T-cell (primary cell): ENCODE results near the gene MOCOS. TPM values are rescaled to one million over a fixed set of nuclear protein-coding genes. Genes with fewer than 3 reads are reported as not detected.

Source experiments
- ATAC-seq, 4 experiments: fragments of 200-7000 bp in 3 of 4; fragments of 150-1000 bp in 1 of 4; cut with Tn5 transposase; replicated peaks in 1 of 4; 1 replicate in 3 of 4; 2 replicates in 1 of 4; pipeline ENCODE4 v1.10.0; 2021; ENCODE audit warnings: moderate library complexity in 3 of 4, mild to moderate bottlenecking in 2 of 4, moderate number of reproducible peaks in 1 of 4
- CTCF ChIA-PET, 2 donors: fragments of 300-600 bp; sonication (Branson Sonifier 250); formaldehyde crosslinking; loops; one replicate each; lab custom pipeline; 2022; ENCODE audit warnings: antibody characterized with exemption in 2 of 2; lab: Charles Lee
- POLR2A ChIA-PET, 2 donors: fragments of 300-600 bp; sonication (Branson Sonifier 250); formaldehyde crosslinking; loops; one replicate each; lab custom pipeline; 2022; ENCODE audit warnings: antibody characterized with exemption in 2 of 2; lab: Charles Lee
- DNase-seq, 35 experiments: peaks; one replicate each; pipeline versions ENCODE4 v3.0.0 to v3.0.0-alpha.2; 2013 to 2023
- H3K27ac ChIP-seq: one replicate; pipeline ENCODE4 v1.5.1; 2013; ENCODE audit warnings: low read length
- H3K27me3 ChIP-seq, 2 experiments: replicated peaks in 1 of 2; 1 replicate in 1 of 2; 2 replicates in 1 of 2; pipeline versions ENCODE4 v1.6.1 to v1.7.0; 2013; ENCODE audit warnings: low read length in 1 of 2, mixed read lengths in 1 of 2; ENCODE audit not compliant: control insufficient read depth in 2 of 2, insufficient read depth in 2 of 2; ENCODE audit errors: extremely low read depth in 1 of 2
- H3K36me3 ChIP-seq, 2 donors: 1 replicate in 1 of 2; 2 replicates in 1 of 2; pipeline versions ENCODE4 v1.6.1 to v1.7.0; 2013; ENCODE audit warnings: low read length in 1 of 2; ENCODE audit not compliant: control insufficient read depth in 2 of 2, insufficient read depth in 1 of 2; ENCODE audit errors: extremely low read depth in 1 of 2
- H3K4me1 ChIP-seq, 2 experiments: 1 replicate in 1 of 2; 2 replicates in 1 of 2; pipeline versions ENCODE4 v1.6.1 to v1.7.0; 2013; ENCODE audit warnings: low read length in 2 of 2, mixed read lengths in 1 of 2; ENCODE audit not compliant: insufficient read depth in 2 of 2, control insufficient read depth in 1 of 2; ENCODE audit errors: extremely low read depth in 1 of 2
- H3K4me3 ChIP-seq, 2 donors: 1 replicate in 1 of 2; 2 replicates in 1 of 2; pipeline versions ENCODE4 v1.5.1 to v1.7.0; 2013; ENCODE audit warnings: mild to moderate bottlenecking in 2 of 2, low read length in 1 of 2, moderate library complexity in 1 of 2; ENCODE audit not compliant: control insufficient read depth in 1 of 2; ENCODE audit errors: extremely low read depth in 1 of 2
- H3K9me3 ChIP-seq: 2 replicates; pipeline ENCODE4 v1.7.0; 2013
- H3K27ac Mint-ChIP-seq, 2 donors: one replicate each; pipeline ENCODE4 v1.8.0; 2020 to 2021; ENCODE audit warnings: mild to moderate bottlenecking in 2 of 2, mixed read lengths in 2 of 2
- H3K27me3 Mint-ChIP-seq, 2 donors: one replicate each; pipeline ENCODE4 v1.8.0; 2021 to 2022; ENCODE audit warnings: mixed read lengths in 2 of 2
- H3K36me3 Mint-ChIP-seq: one replicate; pipeline ENCODE4 v1.8.0; 2021; ENCODE audit warnings: mixed read lengths
- H3K4me1 Mint-ChIP-seq, 3 donors: one replicate each; pipeline ENCODE4 v1.8.0; 2020 to 2022; ENCODE audit warnings: mixed read lengths in 3 of 3, mild to moderate bottlenecking in 1 of 3
- H3K4me3 Mint-ChIP-seq, 3 donors: one replicate each; pipeline ENCODE4 v1.8.0; 2020 to 2022; ENCODE audit warnings: mild to moderate bottlenecking in 3 of 3, mixed read lengths in 3 of 3, moderate library complexity in 3 of 3
- H3K9me3 Mint-ChIP-seq, 3 donors: one replicate each; pipeline ENCODE4 v1.8.0; 2020 to 2022; ENCODE audit warnings: mixed read lengths in 3 of 3
- WGBS: methylation state at CpG from one replicate; pipeline ENCODE4 v1.1.5; 2013; ENCODE audit warnings: missing lambda C conversion rate; ENCODE audit not compliant: insufficient coverage; 5-methylcytosine and 5-hydroxymethylcytosine counted together
- total RNA-seq, 35 experiments: library from RNA in 6 of 35; stranded (reverse) in 6 of 35; fragments of 120-200 nt in 1 of 35; gene quantifications; one replicate each; pipeline versions ENCODE4 v1.2.1 to v1.2.4 and lab custom pipeline; 2013 to 2026

Gene MOCOS
- total RNA-seq, 5 donors from 2014 or later (not counting 1 experiment from before 2014, with no cell fraction given): 0.05 to 0.47 (median 0.16) TPM

GRCh38 chr18:36299015-36299414, 111.7 kb downstream of the MOCOS start:
- no peak for DNase-seq
- Histone ChIP-seq H3K4me1 (peaks cover 0 to 15% of the 10 kb centered on the region in 2 experiments), H3K4me3 (no peak overlapping the region), H3K27me3 (peaks cover 23 to 45% of the 10 kb centered on the region in 2 experiments), H3K27ac (no peak overlapping the region), H3K36me3 (no peaks in the 10 kb centered on the region), H3K9me3 (no peaks in the 10 kb centered on the region)
- Mint-ChIP-seq H3K27ac (no peak overlapping the region), H3K27me3 (peaks cover 38 to 47% of the 10 kb centered on the region in 2 donors), H3K4me3 (peak overlapping the region in 2 of 3 donors; percentile 13 to 23), H3K9me3 (no peaks in the 10 kb centered on the region), H3K36me3 (no peaks in the 10 kb centered on the region), H3K4me1 (peaks cover 0 to 2% (median 2%) of the 10 kb centered on the region in 3 donors)
- WGBS: 86% methylated on average over 1 of the region's 6 CpGs
- POLR2A ChIA-PET: no interaction called here
- no peak for ATAC-seq
- CTCF ChIA-PET: interaction anchor here (0.5 to 0.7 kb wide), 4 partner anchors 14 to 85 kb away, joined by 4 to 7 read pairs (median 6); no protein-coding TSS in a partner anchor

- CTCF ChIA-PET: interaction anchor here in 1 of 2 donors (0.7 kb wide), 1 partner anchor 16 kb away, joined by 3 read pairs; no protein-coding TSS in a partner anchor
- peaks cover 46 to 54% of the 10 kb centered on the region in 2 donors for H3K27me3 Mint-ChIP-seq
- H3K4me3 Mint-ChIP-seq: no peak overlapping the region
Observed at GRCh38 chr18:36300211-36300610, 112.9 kb downstream of the MOCOS start.

GRCh38 chr18:36301884-36302283, 114.6 kb downstream of the MOCOS start:
- H3K4me3 Mint-ChIP-seq: no peak overlapping the region
- no peaks in the 10 kb centered on the region for H3K9me3 Mint-ChIP-seq
- Histone ChIP-seq H3K4me3 (no peak overlapping the region), H3K9me3 (no peaks in the 10 kb centered on the region), H3K36me3 (no peaks in the 10 kb centered on the region), H3K27me3 (peaks cover 11 to 33% of the 10 kb centered on the region in 2 experiments), H3K4me1 (peaks cover 0 to 11% of the 10 kb centered on the region in 2 experiments), H3K27ac (no peak overlapping the region)
- H3K27ac Mint-ChIP-seq: no peak overlapping the region
- no peak for ATAC-seq
- H3K4me1 Mint-ChIP-seq: peaks cover 0 to 2% (median 2%) of the 10 kb centered on the region in 3 donors
- H3K36me3 Mint-ChIP-seq: no peaks in the 10 kb centered on the region
- POLR2A ChIA-PET: no interaction called here
- WGBS: 56% methylated on average over 5 of the region's 5 CpGs
- peaks cover 54 to 68% of the 10 kb centered on the region in 2 donors for H3K27me3 Mint-ChIP-seq
- CTCF ChIA-PET: no interaction called here
- DNase-seq: no peak

More at GRCh38 chr18:36300211-36300610, 112.9 kb downstream of the MOCOS start:
- H3K36me3 Mint-ChIP-seq: no peaks in the 10 kb centered on the region
- no peaks in the 10 kb centered on the region for H3K9me3 ChIP-seq
- H3K9me3 Mint-ChIP-seq: no peaks in the 10 kb centered on the region
- 77% methylated on average over 3 of the region's 6 CpGs for WGBS
- no peaks in the 10 kb centered on the region for H3K36me3 ChIP-seq
- H3K27ac ChIP-seq: no peak overlapping the region
- POLR2A ChIA-PET: no interaction called here
- DNase-seq (no peak), ATAC-seq (no peak)
- peaks cover 0 to 15% of the 10 kb centered on the region in 2 experiments for H3K4me1 ChIP-seq
- H3K4me3 ChIP-seq: no peak overlapping the region
- H3K4me1 Mint-ChIP-seq: peaks cover 0 to 2% (median 2%) of the 10 kb centered on the region in 3 donors
- no peak overlapping the region for H3K27ac Mint-ChIP-seq
- H3K27me3 ChIP-seq: peaks cover 16 to 42% of the 10 kb centered on the region in 2 experiments

GRCh38 chr18:36302676-36303075, 115.4 kb downstream of the MOCOS start:
- H3K36me3 ChIP-seq: no peaks in the 10 kb centered on the region
- H3K27ac Mint-ChIP-seq: no peak overlapping the region
- peaks cover 0 to 8% of the 10 kb centered on the region in 2 experiments for H3K4me1 ChIP-seq
- DNase-seq (no peak), ATAC-seq (no peak)
- H3K9me3 ChIP-seq: no peaks in the 10 kb centered on the region
- POLR2A ChIA-PET: no interaction called here
- WGBS: no CpG with 5 or more reads among the region's 2 CpGs
- no peaks in the 10 kb centered on the region for H3K36me3 Mint-ChIP-seq
- H3K27me3 Mint-ChIP-seq: peaks cover 54 to 68% of the 10 kb centered on the region in 2 donors
- H3K9me3 Mint-ChIP-seq: no peaks in the 10 kb centered on the region
- no peak overlapping the region for H3K27ac ChIP-seq
- no peak overlapping the region for H3K4me3 ChIP-seq
- peaks cover 0 to 2% (median 2%) of the 10 kb centered on the region in 3 donors for H3K4me1 Mint-ChIP-seq
- CTCF ChIA-PET: no interaction called here
- no peak overlapping the region for H3K4me3 Mint-ChIP-seq
- H3K27me3 ChIP-seq: peaks cover 11 to 30% of the 10 kb centered on the region in 2 experiments

GRCh38 chr18:36303211-36303844, 116.0 kb downstream of the MOCOS start:
- WGBS: 86% methylated on average over 3 of the region's 6 CpGs
- Mint-ChIP-seq H3K27ac (no peak overlapping the region), H3K27me3 (peaks cover 54 to 68% of the 10 kb centered on the region in 2 donors), H3K4me1 (peaks cover 0 to 2% (median 2%) of the 10 kb centered on the region in 3 donors), H3K36me3 (no peaks in the 10 kb centered on the region), H3K9me3 (no peaks in the 10 kb centered on the region), H3K4me3 (no peak overlapping the region)
- CTCF ChIA-PET: interaction anchor here in 1 of 2 donors (0.6 kb wide), 1 partner anchor 19 kb away, joined by 3 read pairs; no protein-coding TSS in a partner anchor
- POLR2A ChIA-PET: no interaction called here
- Histone ChIP-seq H3K4me3 (no peak overlapping the region), H3K4me1 (peaks cover 0 to 1% of the 10 kb centered on the region in 2 experiments), H3K27ac (no peak overlapping the region), H3K9me3 (no peaks in the 10 kb centered on the region), H3K36me3 (no peaks in the 10 kb centered on the region), H3K27me3 (peaks cover 11 to 27% of the 10 kb centered on the region in 2 experiments)
- DNase-seq (no peak), ATAC-seq (no peak)

- H3K9me3 Mint-ChIP-seq: no peaks in the 10 kb centered on the region
- no peak overlapping the region for H3K4me3 Mint-ChIP-seq
- peaks cover 49 to 58% of the 10 kb centered on the region in 2 donors for H3K27me3 Mint-ChIP-seq
- Histone ChIP-seq H3K4me1 (no peaks in the 10 kb centered on the region), H3K27me3 (peaks cover 3 to 34% of the 10 kb centered on the region in 2 experiments), H3K27ac (no peak overlapping the region), H3K4me3 (no peak overlapping the region), H3K9me3 (no peaks in the 10 kb centered on the region), H3K36me3 (no peaks in the 10 kb centered on the region)
- no CpG with 5 or more reads among the region's 3 CpGs for WGBS
- H3K36me3 Mint-ChIP-seq: no peaks in the 10 kb centered on the region
- ATAC-seq (no peak), DNase-seq (no peak)
- no peak overlapping the region for H3K27ac Mint-ChIP-seq
- H3K4me1 Mint-ChIP-seq: no peaks in the 10 kb centered on the region
- ChIA-PET CTCF (interaction anchor here in 1 of 2 donors (0.7 kb wide), 1 partner anchor 786 kb away, joined by 3 read pairs; no protein-coding TSS in a partner anchor), POLR2A (no interaction called here)
Observed at GRCh38 chr18:36304723-36305122, 117.4 kb downstream of the MOCOS start.
